Measurements from ENCODE around the gene PARM1.

GRCh38 chr4:75034523-75034922 lies 101.6 kb downstream of the PARM1 start:
- TF ChIP-seq CREB1 (IDR thresholded peaks at IDR 0.05; ENCODE audit: low read depth), result no peak
- no peak for TF ChIP-seq YY1 (IDR thresholded peaks at IDR 0.05; ENCODE audit: low read depth)
